ES-I3 (cell line): ENCODE results near the gene GAGE12F.
"Not testable (repeated sequence)": the region's sequence is repeated elsewhere in the genome, so short reads cannot be mapped to it uniquely, and the experiment has no call there.

Experiments used
- H3K36me3 ChIP-seq: 2 replicates; pipeline ENCODE4 v1.6.1; 2013; ENCODE audit warnings: mild to moderate bottlenecking, low read length, control low read depth, moderate library complexity; ENCODE audit not compliant: insufficient read depth
- H3K4me1 ChIP-seq: 2 replicates; pipeline ENCODE4 v1.6.1; 2013; ENCODE audit warnings: mild to moderate bottlenecking, control low read depth, low read length; ENCODE audit not compliant: insufficient read depth
- H3K9ac ChIP-seq: 2 replicates; pipeline ENCODE4 v1.6.1; 2013; ENCODE audit warnings: low read depth, mild to moderate bottlenecking, low read length, moderate library complexity
- H3K9me3 ChIP-seq: 2 replicates; pipeline ENCODE4 v1.6.1; 2013; ENCODE audit warnings: mild to moderate bottlenecking, low read length, moderate library complexity; ENCODE audit not compliant: control insufficient read depth, insufficient read depth

Gene GAGE12F

GRCh38 chrX:49560542-49560941 is at the start of gene GAGE12F:
Gene GAGE12F, plus strand, starts transcription at chrX:49560842. Its CDS starts 1,155 bp downstream, at chrX:49561997.
- not testable (repeated sequence) for H3K36me3 ChIP-seq, H3K4me1 ChIP-seq, H3K9me3 ChIP-seq, H3K9ac ChIP-seq

GRCh38 chrX:49531877-49532276 is 28.8 kb upstream of the GAGE12F start, which contains the start of gene GAGE12C:
Gene GAGE12C, plus strand, starts transcription at chrX:49532177. Its CDS starts 1,155 bp downstream, at chrX:49533332.
- H3K36me3 ChIP-seq, H3K9me3 ChIP-seq, H3K4me1 ChIP-seq, H3K9ac ChIP-seq: not testable (repeated sequence)

GRCh38 chrX:49541433-49541832 is 19.2 kb upstream of the GAGE12F start, which contains the start of gene GAGE12D:
Gene GAGE12D, plus strand, starts transcription at chrX:49541733. Its CDS starts 1,155 bp downstream, at chrX:49542888.
- H3K4me1 ChIP-seq, H3K36me3 ChIP-seq, H3K9me3 ChIP-seq, H3K9ac ChIP-seq: not testable (repeated sequence)

- not testable (repeated sequence) for H3K4me1 ChIP-seq, H3K36me3 ChIP-seq, H3K9me3 ChIP-seq, H3K9ac ChIP-seq
Observed at GRCh38 chrX:49550989-49551388, 9.7 kb upstream of the GAGE12F start, which contains the start of gene GAGE12E. Gene GAGE12E, plus strand, starts transcription at chrX:49551289. Its CDS starts 1,155 bp downstream, at chrX:49552444.

- not testable (repeated sequence) for H3K9ac ChIP-seq, H3K36me3 ChIP-seq, H3K4me1 ChIP-seq, H3K9me3 ChIP-seq
Observed at GRCh38 chrX:49568728-49569127, 8.1 kb downstream of the GAGE12F start.

- not testable (repeated sequence) for H3K9me3 ChIP-seq, H3K4me1 ChIP-seq, H3K36me3 ChIP-seq, H3K9ac ChIP-seq
Observed at GRCh38 chrX:49569152-49569551, 8.5 kb downstream of the GAGE12F start.

- H3K36me3 ChIP-seq, H3K9ac ChIP-seq, H3K4me1 ChIP-seq, H3K9me3 ChIP-seq: not testable (repeated sequence)
Observed at GRCh38 chrX:49570100-49570499, 9.5 kb downstream of the GAGE12F start, which contains the start of gene GAGE12G. Gene GAGE12G, plus strand, starts transcription at chrX:49570400. Its CDS starts 1,155 bp downstream, at chrX:49571555.

- not testable (repeated sequence) for H3K9me3 ChIP-seq, H3K9ac ChIP-seq, H3K4me1 ChIP-seq, H3K36me3 ChIP-seq
Observed at GRCh38 chrX:49579649-49580048, 19.0 kb downstream of the GAGE12F start, which contains the start of gene GAGE12H. Gene GAGE12H, plus strand, starts transcription at chrX:49579949. Its CDS starts 1,155 bp downstream, at chrX:49581104.

- not testable (repeated sequence) for H3K9ac ChIP-seq, H3K9me3 ChIP-seq
Observed at GRCh38 chrX:49589196-49589595, 28.6 kb downstream of the GAGE12F start, which contains the start of gene GAGE2A. Gene GAGE2A, plus strand, starts transcription at chrX:49589496. Its CDS starts 1,155 bp downstream, at chrX:49590651.

GRCh38 chrX:49589769-49590478 is 29.3 kb downstream of the GAGE12F start:
- H3K36me3 ChIP-seq, H3K9me3 ChIP-seq, H3K9ac ChIP-seq, H3K4me1 ChIP-seq: not testable (repeated sequence)

More at GRCh38 chrX:49589196-49589595, 28.6 kb downstream of the GAGE12F start, which contains the start of gene GAGE2A:
- H3K36me3 ChIP-seq, H3K4me1 ChIP-seq: not testable (repeated sequence)

GRCh38 chrX:49590488-49590887 is 29.8 kb downstream of the GAGE12F start:
- not testable (repeated sequence) for H3K9ac ChIP-seq, H3K9me3 ChIP-seq, H3K4me1 ChIP-seq, H3K36me3 ChIP-seq

- H3K9ac ChIP-seq, H3K4me1 ChIP-seq, H3K9me3 ChIP-seq, H3K36me3 ChIP-seq: not testable (repeated sequence)
Observed at GRCh38 chrX:49598720-49599119, 38.1 kb downstream of the GAGE12F start, which contains the start of gene GAGE1. Gene GAGE1, plus strand, starts transcription at chrX:49599020. Its CDS starts 1,155 bp downstream, at chrX:49600175.

GRCh38 chrX:49610718-49611310 is 50.2 kb downstream of the GAGE12F start:
- no peaks in the 10 kb centered on the region for H3K9me3 ChIP-seq

More at GRCh38 chrX:49610718-49611310, 50.2 kb downstream of the GAGE12F start:
- Histone ChIP-seq H3K36me3 (no peaks in the 10 kb centered on the region), H3K4me1 (no peaks in the 10 kb centered on the region), H3K9ac (no peak overlapping the region)
